Lower leg skin (tissue), 3 donors: ENCODE measurements around the gene CYP39A1.

Experiments used
- POLR2A ChIP-seq, 2 donors: fragments of 450-650 bp; IDR thresholded peaks; one replicate each; pipeline ENCODE4 v1.6.1; 2016 to 2017; ENCODE audit warnings: antibody characterized with exemption in 2 of 2, mild to moderate bottlenecking in 1 of 2, moderate library complexity in 1 of 2
- TF ChIP-seq, protein P1 (sequence below), 3 donors: fragments of 450-650 bp; IDR thresholded peaks; one replicate each; pipeline ENCODE4 v1.5.1; 2016; ENCODE audit warnings: antibody characterized with exemption in 3 of 3, mild to moderate bottlenecking in 3 of 3, moderate library complexity in 2 of 3

GRCh38 chr6:46689657-46690056, 37.0 kb upstream of the CYP39A1 start:
- TF ChIP-seq, protein P1, sequence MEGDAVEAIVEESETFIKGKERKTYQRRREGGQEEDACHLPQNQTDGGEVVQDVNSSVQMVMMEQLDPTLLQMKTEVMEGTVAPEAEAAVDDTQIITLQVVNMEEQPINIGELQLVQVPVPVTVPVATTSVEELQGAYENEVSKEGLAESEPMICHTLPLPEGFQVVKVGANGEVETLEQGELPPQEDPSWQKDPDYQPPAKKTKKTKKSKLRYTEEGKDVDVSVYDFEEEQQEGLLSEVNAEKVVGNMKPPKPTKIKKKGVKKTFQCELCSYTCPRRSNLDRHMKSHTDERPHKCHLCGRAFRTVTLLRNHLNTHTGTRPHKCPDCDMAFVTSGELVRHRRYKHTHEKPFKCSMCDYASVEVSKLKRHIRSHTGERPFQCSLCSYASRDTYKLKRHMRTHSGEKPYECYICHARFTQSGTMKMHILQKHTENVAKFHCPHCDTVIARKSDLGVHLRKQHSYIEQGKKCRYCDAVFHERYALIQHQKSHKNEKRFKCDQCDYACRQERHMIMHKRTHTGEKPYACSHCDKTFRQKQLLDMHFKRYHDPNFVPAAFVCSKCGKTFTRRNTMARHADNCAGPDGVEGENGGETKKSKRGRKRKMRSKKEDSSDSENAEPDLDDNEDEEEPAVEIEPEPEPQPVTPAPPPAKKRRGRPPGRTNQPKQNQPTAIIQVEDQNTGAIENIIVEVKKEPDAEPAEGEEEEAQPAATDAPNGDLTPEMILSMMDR (IDR thresholded peaks at IDR 0.05), result no peak
- TF ChIP-seq POLR2A (IDR thresholded peaks at IDR 0.05), result no peak
